Neural cell (in vitro differentiated cells): ENCODE measurements around the gene PSMA8.
"Not testable (repeated sequence)": the region's sequence is repeated elsewhere in the genome, so short reads cannot be mapped to it uniquely, and the experiment has no call there.

ENCODE experiments used
- CTCF ChIP-seq: fragments of 450-650 bp; IDR thresholded peaks from 2 replicates; pipeline ENCODE4 v1.5.1; 2014; ENCODE audit warnings: antibody characterized with exemption, mild to moderate bottlenecking, moderate library complexity; ENCODE audit not compliant: poor library complexity, severe bottlenecking
- TAF1 ChIP-seq: IDR thresholded peaks from 2 replicates; pipeline ENCODE4 v1.6.1; 2012; ENCODE audit warnings: low read depth

- TF ChIP-seq TAF1, CTCF: not testable (repeated sequence)
These were observed 108.7 kb downstream of the PSMA8 start for GRCh38 chr18:26242392-26242791.
